ENCODE measurements around the gene PSME3IP1. TPM values are rescaled to one million over a fixed set of nuclear protein-coding genes. Genes with fewer than 3 reads are reported as not detected.

Gene PSME3IP1
- total RNA-seq, 2 donors from 2014 or later: 64.1 to 95.8 TPM

DNA sequence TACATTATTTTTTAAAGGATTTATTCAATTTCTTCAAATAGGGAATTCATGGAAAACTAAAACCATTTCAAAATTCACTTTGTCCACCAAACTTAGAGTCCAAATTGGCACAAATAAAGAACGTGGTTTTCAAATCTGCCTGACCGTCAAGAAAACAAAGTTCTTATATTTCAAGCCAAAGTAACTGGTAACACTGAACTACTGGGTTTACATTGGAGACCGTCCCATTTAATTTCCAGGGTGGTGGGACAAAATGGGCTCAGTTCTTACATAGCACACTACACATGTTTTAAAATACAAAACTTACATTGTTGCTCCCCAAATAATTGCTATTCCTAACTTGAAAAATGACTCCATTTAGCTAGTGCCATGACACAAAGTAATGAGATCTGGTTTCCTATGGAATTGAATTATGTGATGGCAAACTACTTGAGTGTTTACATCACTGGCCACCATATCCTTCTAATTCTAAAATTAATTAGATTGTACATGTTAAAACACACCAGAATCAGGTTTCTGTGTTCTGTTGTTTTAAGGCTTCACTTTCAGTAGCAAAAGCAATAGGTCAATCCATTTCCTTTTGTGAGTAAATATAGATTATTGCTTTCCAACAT, 6.5 kb downstream of the PSME3IP1 start:
- intact Hi-C loops (cut with DNase I): no loop called here
- Histone ChIP-seq H3K27ac (no peak overlapping the region), H3K4me1 (replicated peaks) (peaks cover 5% of the 10 kb centered on the region), H3K9me3 (no peaks in the 10 kb centered on the region), H3K27me3 (replicated peaks; ENCODE audit: insufficient read depth) (no peaks in the 10 kb centered on the region), H3K36me3 (no peaks in the 10 kb centered on the region), H3K4me3 (no peak overlapping the region)
- WGBS: 26% methylated on average over 3 of the region's 3 CpGs
- DNase-seq (ENCODE audit: low spot score): no peak
- no peak for TF ChIP-seq CTCF (IDR thresholded peaks at IDR 0.05)
- TF ChIP-seq POLR2AphosphoS5 (IDR thresholded peaks at IDR 0.05): no peak
- TF ChIP-seq POLR2A (IDR thresholded peaks at IDR 0.05): no peak

DNA sequence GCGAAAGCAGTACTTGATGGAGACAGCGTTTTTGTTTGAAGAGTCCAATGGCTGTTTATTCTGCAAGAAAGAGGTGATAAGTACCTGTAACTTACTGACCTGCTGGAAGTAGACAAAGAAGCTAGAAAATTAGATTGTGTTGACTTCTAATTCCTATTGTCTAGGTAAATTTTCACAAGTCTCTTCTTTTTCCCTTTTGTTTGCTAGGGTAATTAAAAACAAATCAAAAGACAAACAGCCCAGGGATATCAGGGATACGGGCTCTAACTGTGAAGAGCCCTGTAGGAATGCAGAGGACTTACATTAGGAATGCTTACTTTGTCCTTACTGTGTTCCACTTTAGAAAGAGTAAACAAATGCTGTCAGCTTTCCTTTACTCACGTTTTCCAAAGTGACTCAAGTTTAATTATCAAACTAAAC, 7.0 kb downstream of the PSME3IP1 start:
- Histone ChIP-seq H3K4me3 (no peak overlapping the region), H3K36me3 (no peaks in the 10 kb centered on the region), H3K27ac (no peak overlapping the region), H3K4me1 (replicated peaks) (peaks cover 5% of the 10 kb centered on the region), H3K27me3 (replicated peaks; ENCODE audit: insufficient read depth) (no peaks in the 10 kb centered on the region), H3K9me3 (no peaks in the 10 kb centered on the region)
- no peak for DNase-seq (ENCODE audit: low spot score)
- no peak for TF ChIP-seq CTCF (IDR thresholded peaks at IDR 0.05)
- no peak for TF ChIP-seq POLR2AphosphoS5 (IDR thresholded peaks at IDR 0.05)
- no peak for TF ChIP-seq POLR2A (IDR thresholded peaks at IDR 0.05)
- 46% methylated on average over 4 of the region's 4 CpGs for WGBS
- intact Hi-C loops (cut with DNase I): no loop called here

DNA sequence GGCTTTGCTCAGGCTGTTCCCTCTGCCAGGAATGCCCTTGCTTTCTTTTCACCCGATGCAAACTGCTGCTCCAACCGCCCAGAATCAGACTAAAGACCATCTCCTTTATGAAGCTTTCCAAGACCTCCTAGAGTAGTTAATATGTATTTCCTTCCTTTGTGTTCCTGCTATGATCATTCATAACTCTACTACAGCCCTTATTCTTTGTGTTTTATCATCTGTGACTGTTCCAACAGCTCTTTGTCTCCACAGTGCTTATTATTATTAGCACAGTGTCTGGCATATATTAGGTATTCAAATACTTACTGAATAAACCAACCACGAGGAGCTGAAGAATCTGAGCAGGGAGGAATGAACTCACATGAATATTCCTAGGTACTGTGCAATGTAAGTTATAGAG, 7.6 kb downstream of the PSME3IP1 start:
- intact Hi-C loops (cut with DNase I): no loop called here
- TF ChIP-seq CTCF (IDR thresholded peaks at IDR 0.05) (no peak), POLR2A (IDR thresholded peaks at IDR 0.05) (no peak), POLR2AphosphoS5 (IDR thresholded peaks at IDR 0.05) (no peak)
- no peak overlapping the region for H3K27ac ChIP-seq
- H3K9me3 ChIP-seq: no peaks in the 10 kb centered on the region
- H3K36me3 ChIP-seq: no peaks in the 10 kb centered on the region
- no peak overlapping the region for H3K4me3 ChIP-seq
- H3K27me3 ChIP-seq (replicated peaks; ENCODE audit: insufficient read depth): no peaks in the 10 kb centered on the region
- WGBS: 44% methylated on average over 3 of the region's 3 CpGs
- DNase-seq (ENCODE audit: low spot score): no peak
- peaks cover 5% of the 10 kb centered on the region for H3K4me1 ChIP-seq (replicated peaks)

- peaks cover 5% of the 10 kb centered on the region for H3K4me1 ChIP-seq (replicated peaks)
- no peak overlapping the region for H3K27ac ChIP-seq
- WGBS: 55% methylated on average over 5 of the region's 5 CpGs
- intact Hi-C loops (cut with DNase I): no loop called here
- H3K4me3 ChIP-seq: no peak overlapping the region
- no peak for TF ChIP-seq CTCF (IDR thresholded peaks at IDR 0.05)
- no peak for TF ChIP-seq POLR2A (IDR thresholded peaks at IDR 0.05)
- H3K36me3 ChIP-seq: peaks cover 0 to 10% of the 10 kb centered on the region in 2 donors
- no peaks in the 10 kb centered on the region for H3K9me3 ChIP-seq
- H3K27me3 ChIP-seq (replicated peaks; ENCODE audit: insufficient read depth): no peaks in the 10 kb centered on the region
- DNase-seq (ENCODE audit: low spot score): no peak
These were observed 9.9 kb downstream of the PSME3IP1 start for GRCh38 chr16:57175896-57176295.

- no peak for TF ChIP-seq CTCF (IDR thresholded peaks at IDR 0.05)
- no peak for TF ChIP-seq POLR2AphosphoS5 (IDR thresholded peaks at IDR 0.05)
- TF ChIP-seq POLR2A (IDR thresholded peaks at IDR 0.05): no peak
- no peaks in the 10 kb centered on the region for H3K27me3 ChIP-seq (replicated peaks; ENCODE audit: insufficient read depth)
- 82% methylated on average over 5 of the region's 5 CpGs for WGBS
- DNase-seq (ENCODE audit: low spot score): no peak
- H3K9me3 ChIP-seq: no peaks in the 10 kb centered on the region
- no peak overlapping the region for H3K27ac ChIP-seq
- no peak overlapping the region for H3K4me3 ChIP-seq
- intact Hi-C loops (cut with DNase I): no loop called here
- no peaks in the 10 kb centered on the region for H3K4me1 ChIP-seq (replicated peaks)
- H3K36me3 ChIP-seq: peaks cover 0 to 17% of the 10 kb centered on the region in 2 donors
These were observed 13.0 kb downstream of the PSME3IP1 start for GRCh38 chr16:57172721-57173290.
